Stimulated activated CD4-positive, alpha-beta T cell treated with anti-CD3 and anti-CD28 coated beads, Interleukin-4, amount 100 ng/mL, for 24 hours (primary cell): ENCODE data around the gene TENT5C.
A peak's percentile ranks its signal among the peaks of the same experiment; 100 is the strongest.

Experiments used
- DNase-seq: peaks from one replicate; pipeline ENCODE4 v3.0.0-alpha.2; 2020

The TENT5C gene

GRCh38 chr1:117636637-117637425 is 31.0 kb downstream of the TENT5C start:
- no peak for DNase-seq

GRCh38 chr1:117638141-117638540 is 32.3 kb downstream of the TENT5C start:
- no peak for DNase-seq

GRCh38 chr1:117638759-117639158 is 32.9 kb downstream of the TENT5C start:
- DNase-seq, result no peak

- DNase-seq, result no peak
Measured at GRCh38 chr1:117639741-117640140, 33.9 kb downstream of the TENT5C start.

GRCh38 chr1:117641536-117641935 is 35.7 kb downstream of the TENT5C start:
- no peak for DNase-seq

GRCh38 chr1:117642963-117643362 is 37.1 kb downstream of the TENT5C start:
- no peak for DNase-seq

DNA sequence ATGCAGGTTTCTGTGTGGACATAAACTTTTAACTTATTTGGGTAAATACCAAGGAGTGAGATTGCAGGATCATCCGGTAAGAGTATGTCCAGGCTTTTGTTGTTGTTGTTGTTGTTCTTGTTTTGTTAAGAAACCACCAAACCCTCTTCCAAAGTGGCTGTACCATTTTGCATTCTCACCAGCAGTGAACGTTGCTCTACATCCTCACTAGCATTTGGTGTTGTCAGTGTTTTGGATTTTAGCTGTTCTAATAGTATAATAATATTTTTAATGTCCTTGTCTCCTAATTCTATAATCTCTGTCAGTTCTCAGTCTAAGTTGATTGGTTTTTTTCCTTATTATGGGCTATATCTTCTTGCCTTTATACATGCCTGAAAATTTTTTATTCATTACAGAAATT is 37.8 kb downstream of the TENT5C start:
- no peak for DNase-seq

DNA sequence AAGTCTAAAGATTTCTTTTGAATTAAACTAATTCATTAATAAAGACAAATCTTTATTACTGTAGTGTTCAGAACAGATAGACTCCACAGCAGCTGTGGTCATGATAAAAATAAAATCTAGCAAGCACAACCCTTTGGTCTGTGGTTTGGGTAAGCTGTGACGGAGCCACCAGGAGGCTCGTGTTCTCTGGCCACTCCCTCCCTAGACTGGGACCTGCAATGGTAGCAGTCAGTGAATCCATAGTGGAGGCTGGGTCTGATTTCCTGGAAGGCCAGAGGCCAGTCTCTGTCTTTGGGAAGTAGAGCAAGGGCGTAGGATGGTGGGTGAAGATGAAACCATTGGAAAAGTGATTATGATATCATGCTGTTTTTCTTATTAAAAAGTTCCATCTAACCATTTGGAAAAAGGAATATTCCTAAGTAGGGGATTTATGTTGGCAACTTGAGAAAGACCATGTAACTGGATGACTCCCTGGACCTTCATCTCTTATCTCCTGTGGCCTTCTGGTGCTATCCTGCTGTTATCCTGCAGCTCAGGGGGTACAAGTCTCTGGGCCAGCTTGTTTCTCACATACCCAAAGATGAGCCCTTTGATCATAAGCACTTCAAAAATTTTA is 39.0 kb downstream of the TENT5C start:
- no peak for DNase-seq

DNA sequence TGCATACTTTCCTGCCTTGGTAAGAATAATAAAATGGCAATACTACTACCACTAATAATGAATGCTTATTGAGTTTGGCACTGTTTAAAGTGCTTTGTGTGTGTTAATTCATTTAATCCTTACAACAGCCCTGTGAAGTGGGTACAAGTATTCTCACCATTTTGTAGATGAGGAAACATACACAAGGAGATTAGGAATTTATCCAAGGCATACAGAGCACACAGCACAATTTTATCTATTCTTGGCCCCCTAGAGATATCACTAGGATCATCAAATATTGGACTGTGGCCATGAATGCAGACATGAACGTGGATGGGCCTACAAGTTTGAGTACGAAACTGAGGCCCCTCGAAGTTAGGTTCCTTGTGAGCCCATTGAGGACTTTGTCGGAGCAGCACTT is 39.5 kb downstream of the TENT5C start:
- no peak for DNase-seq

GRCh38 chr1:117646007-117646811 is 40.4 kb downstream of the TENT5C start:
- DNase-seq, result no peak

DNA sequence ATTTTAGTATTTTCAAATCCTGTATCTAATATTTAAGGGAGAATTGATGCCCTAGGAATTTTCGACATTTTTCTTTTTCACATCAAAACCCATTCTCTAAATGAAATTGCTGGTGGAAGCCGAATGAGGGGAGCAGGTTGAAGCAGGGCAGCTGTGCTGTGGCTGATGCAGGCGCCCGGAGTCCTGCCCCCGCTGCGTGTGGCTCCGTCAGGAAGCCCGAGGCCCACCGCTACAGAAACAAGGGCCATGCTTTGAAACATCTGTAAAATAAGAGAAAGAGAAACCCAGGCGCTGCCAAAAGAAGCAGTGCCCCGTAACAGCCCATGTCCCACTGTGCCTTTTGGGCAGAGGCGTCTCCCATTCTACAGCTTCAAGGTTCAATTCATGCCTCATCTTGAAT is 41.1 kb downstream of the TENT5C start:
- DNase-seq, result no peak

GRCh38 chr1:117648015-117648414 is 42.2 kb downstream of the TENT5C start:
- DNase-seq, result no peak

- DNase-seq, result no peak
Measured at GRCh38 chr1:117650840-117651568, 45.2 kb downstream of the TENT5C start.

DNA sequence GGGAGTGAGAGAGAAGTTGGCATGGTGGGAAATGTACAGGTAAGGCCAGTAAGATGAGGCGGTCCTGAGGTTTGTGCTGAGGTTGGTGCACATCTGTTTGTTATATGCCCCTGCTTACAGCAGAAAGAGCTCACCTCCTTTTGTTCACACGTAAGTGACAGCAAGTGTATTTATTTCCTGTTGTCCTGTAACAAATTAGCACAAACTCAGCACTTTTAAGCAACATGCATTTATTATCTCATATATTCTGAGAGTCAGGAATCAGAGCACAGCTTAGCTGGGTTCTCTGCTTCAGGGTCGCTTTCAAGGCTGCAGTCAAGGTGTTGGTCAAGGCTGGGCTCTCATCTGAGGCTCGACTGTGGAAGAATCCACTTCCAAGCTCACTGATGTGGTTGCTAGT is 45.8 kb downstream of the TENT5C start:
- DNase-seq, result no peak

- DNase-seq, result no peak
Measured at GRCh38 chr1:117652421-117652820, 46.6 kb downstream of the TENT5C start.

DNA sequence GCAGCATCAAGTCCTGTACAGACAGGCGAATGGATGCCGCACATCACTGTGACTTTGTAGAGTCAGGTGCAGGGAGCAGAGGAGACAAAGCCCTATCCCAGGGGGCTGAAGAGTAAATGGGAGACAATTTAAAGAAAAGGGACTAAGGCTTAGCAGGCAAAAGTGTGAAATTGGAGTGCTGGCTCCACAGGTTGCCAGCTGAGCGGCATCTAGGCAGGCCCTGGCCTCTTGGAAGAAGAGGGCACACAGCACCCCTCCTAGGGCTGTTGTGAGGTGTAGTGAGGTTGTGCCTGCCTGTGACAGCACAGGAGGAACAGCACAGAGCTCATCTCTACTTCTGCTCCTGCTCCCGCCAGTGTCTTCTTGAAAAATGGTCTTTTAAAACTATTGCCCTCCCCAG is 47.3 kb downstream of the TENT5C start:
- DNase-seq, result no peak

- peak; percentile 31 for DNase-seq
Measured at GRCh38 chr1:117653732-117654492, 48.1 kb downstream of the TENT5C start.

DNA sequence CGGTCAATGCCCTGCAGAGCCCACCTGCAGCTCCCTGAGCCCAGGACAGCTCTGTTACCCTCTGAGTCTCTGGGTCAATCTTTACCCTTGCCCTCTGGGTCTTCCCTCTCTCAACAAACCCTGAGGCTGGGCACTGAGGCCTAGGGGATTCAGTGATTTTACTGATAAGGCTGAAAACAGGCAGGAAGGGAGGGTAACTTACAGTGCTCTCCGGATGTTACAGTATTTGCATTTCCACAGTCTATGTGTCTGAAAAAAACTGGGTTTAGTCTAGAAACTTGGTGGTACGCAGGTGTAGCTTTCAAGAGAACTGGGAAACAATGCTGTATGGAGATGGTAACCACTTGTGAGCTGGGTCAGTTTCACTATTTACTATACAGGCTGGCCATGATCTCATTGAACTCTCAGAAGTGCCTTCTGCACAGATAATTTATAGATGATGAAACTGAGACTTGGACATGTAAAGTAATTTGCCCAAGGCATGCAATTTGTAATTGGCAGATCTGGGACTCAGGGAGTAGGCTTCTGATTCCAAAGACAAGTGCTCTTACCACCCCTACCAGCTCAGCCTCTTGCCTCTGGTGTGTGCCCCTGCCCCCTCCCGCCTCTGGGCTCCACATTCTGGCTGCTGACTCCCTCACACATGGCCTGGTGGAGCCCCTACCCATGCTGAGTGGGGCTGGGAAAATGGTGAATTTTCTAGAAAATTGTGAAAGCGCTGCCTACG is 48.8 kb downstream of the TENT5C start:
- no peak for DNase-seq

- DNase-seq, result no peak
Measured at GRCh38 chr1:117655220-117655577, 49.4 kb downstream of the TENT5C start.

- DNase-seq, result peak; percentile 81
Measured at GRCh38 chr1:117656202-117656641, 50.4 kb downstream of the TENT5C start.

GRCh38 chr1:117657031-117657430 is 51.2 kb downstream of the TENT5C start:
- no peak for DNase-seq
